Caco-2 (cell line): Measurements from ENCODE around the gene ADAM11. TPM values are rescaled to one million over a fixed set of nuclear protein-coding genes. Genes with fewer than 3 reads are reported as not detected.

Experiments used
- BruUV-seq: library from RNA; stranded (reverse); fragments of 400-500 nt; replicated peaks from 2 replicates; lab custom pipeline; 2021; lab: Mats Ljungman, UMichigan
- CTCF ChIA-PET: fragments of 300-600 bp; sonication (Branson Sonifier 250); formaldehyde crosslinking; loops from one replicate; lab custom pipeline; 2022; ENCODE audit warnings: antibody characterized with exemption; lab: Charles Lee
- POLR2A ChIA-PET: fragments of 300-600 bp; sonication (Branson Sonifier 250); formaldehyde crosslinking; loops from one replicate; lab custom pipeline; 2022; ENCODE audit warnings: antibody characterized with exemption; lab: Charles Lee
- DNase-seq, 2 experiments: peaks; one replicate each; pipeline versions ENCODE4 v3.0.0 to v3.0.0-alpha.2; 2020 to 2022
- H3K27me3 ChIP-seq: replicated peaks from 2 replicates; pipeline ENCODE4 v1.6.0; 2011; ENCODE audit warnings: low read length; ENCODE audit not compliant: control insufficient read depth, insufficient read depth
- H3K36me3 ChIP-seq: 2 replicates; pipeline ENCODE4 v1.5.1; 2011; ENCODE audit warnings: low read length; ENCODE audit not compliant: control insufficient read depth, insufficient read depth
- H3K4me1 ChIP-seq: fragments of 250-450 bp; sonication (Bioruptor Pico); 2 replicates; pipeline ENCODE4 v1.5.1; 2020; ENCODE audit warnings: mild to moderate bottlenecking
- H3K4me3 ChIP-seq: 2 replicates; pipeline ENCODE4 v1.5.1; 2011; ENCODE audit warnings: low read depth, mild to moderate bottlenecking, control low read depth, low read length
- H3K9me3 ChIP-seq: fragments of 250-450 bp; sonication (Bioruptor Pico); 2 replicates; pipeline ENCODE4 v1.5.1; 2020; ENCODE audit warnings: mild to moderate bottlenecking, moderate library complexity
- H3K27ac Mint-ChIP-seq: one replicate; pipeline ENCODE4 v1.8.0; 2022; ENCODE audit warnings: mixed read lengths; ENCODE audit not compliant: unreplicated experiment
- H3K27me3 Mint-ChIP-seq: one replicate; pipeline ENCODE4 v1.8.0; 2022; ENCODE audit warnings: mixed read lengths; ENCODE audit not compliant: insufficient read depth, unreplicated experiment
- H3K36me3 Mint-ChIP-seq: one replicate; pipeline ENCODE4 v1.8.0; 2022; ENCODE audit warnings: mild to moderate bottlenecking, mixed read lengths; ENCODE audit not compliant: insufficient read depth, unreplicated experiment
- H3K4me1 Mint-ChIP-seq: one replicate; pipeline ENCODE4 v1.8.0; 2022; ENCODE audit warnings: low read depth, mixed read lengths; ENCODE audit not compliant: unreplicated experiment
- H3K4me3 Mint-ChIP-seq: one replicate; pipeline ENCODE4 v1.8.0; 2022; ENCODE audit warnings: mild to moderate bottlenecking, moderate library complexity, mixed read lengths; ENCODE audit not compliant: unreplicated experiment
- H3K9me3 Mint-ChIP-seq: one replicate; pipeline ENCODE4 v1.8.0; 2022; ENCODE audit warnings: mixed read lengths; ENCODE audit not compliant: unreplicated experiment
- CTCF ChIP-seq, 2 experiments: fragments of 200-600 bp in 1 of 2; IDR thresholded peaks; 1 replicate in 1 of 2; 2 replicates in 1 of 2; pipeline versions ENCODE4 v1.5.1 to v1.8.0; 2011 to 2022; ENCODE audit warnings: antibody characterized with exemption in 1 of 2, control low read depth in 1 of 2, inconsistent platforms in 1 of 2, low read depth in 1 of 2, low read length in 1 of 2, mild to moderate bottlenecking in 1 of 2, moderate library complexity in 1 of 2; ENCODE audit not compliant: insufficient read depth in 1 of 2, severe bottlenecking in 1 of 2, unreplicated experiment in 1 of 2
- intact Hi-C: fragments of 100-400 bp; cut with micrococcal nuclease; formaldehyde crosslinking; loops from one replicate; pipeline ENCODE4 v1.10.0; 2022; ENCODE audit not compliant: unreplicated experiment
- total RNA-seq: library from RNA; stranded (reverse); gene quantifications from 2 replicates; pipeline ENCODE4 v1.2.3, GENCODE V29; 2022

ADAM11 gene
- total RNA-seq, 1 experiment from 2014 or later = 1.9 TPM

- Mint-ChIP-seq H3K4me1 (no peaks in the 10 kb centered on the region), H3K36me3 (peaks cover 7% of the 10 kb centered on the region), H3K4me3 (peak overlapping the region; percentile 66), H3K27ac (no peak overlapping the region), H3K27me3 (no peaks in the 10 kb centered on the region), H3K9me3 (no peaks in the 10 kb centered on the region)
- peaks cover 7% of the 10 kb centered on the region for H3K4me1 ChIP-seq
- no peaks in the 10 kb centered on the region for H3K27me3 ChIP-seq
- H3K36me3 ChIP-seq = no peaks in the 10 kb centered on the region
- BruUV-seq = no TSS peak
- DNase-seq = no peak
- H3K9me3 ChIP-seq = no peaks in the 10 kb centered on the region
- ChIA-PET POLR2A (no interaction called here), CTCF (no interaction called here)
- no peak overlapping the region for H3K4me3 ChIP-seq
- no peak for TF ChIP-seq CTCF (IDR thresholded peaks at IDR 0.05; ENCODE audit: insufficient read depth in 1 of 2, low read depth in 1 of 2, low read length in 1 of 2, severe bottlenecking in 1 of 2, unreplicated experiment in 1 of 2)
- intact Hi-C loops = no loop called here
These were observed 822 bp upstream of the ADAM11 start for GRCh38 chr17:44757918-44758413.

- CTCF ChIA-PET = interaction anchor here (1.0 to 1.5 kb wide), 2 partner anchors 16 to 120 kb away, joined by 3 to 4 read pairs; no protein-coding TSS in a partner anchor
- no peaks in the 10 kb centered on the region for H3K27me3 Mint-ChIP-seq
- no peaks in the 10 kb centered on the region for H3K27me3 ChIP-seq
These were observed 513 bp downstream of the ADAM11 start for GRCh38 chr17:44759086-44759915.

GRCh38 chr17:44759916-44760243, 1.1 kb downstream of the ADAM11 start:
- peaks cover 7% of the 10 kb centered on the region for H3K4me1 ChIP-seq
- no peak for DNase-seq
- H3K9me3 ChIP-seq = no peaks in the 10 kb centered on the region
- H3K27ac Mint-ChIP-seq = no peak overlapping the region
- TF ChIP-seq CTCF (IDR thresholded peaks at IDR 0.05; ENCODE audit: insufficient read depth in 1 of 2, low read depth in 1 of 2, low read length in 1 of 2, severe bottlenecking in 1 of 2, unreplicated experiment in 1 of 2) = no peak
- H3K36me3 Mint-ChIP-seq = no peaks in the 10 kb centered on the region
- ChIA-PET CTCF (interaction anchor here (1.0 to 1.5 kb wide), 2 partner anchors 15 to 119 kb away, joined by 3 to 4 read pairs; no protein-coding TSS in a partner anchor), POLR2A (no interaction called here)
- no peaks in the 10 kb centered on the region for H3K27me3 Mint-ChIP-seq
- no peaks in the 10 kb centered on the region for H3K4me1 Mint-ChIP-seq
- BruUV-seq = no TSS peak
- no peaks in the 10 kb centered on the region for H3K36me3 ChIP-seq
- H3K27me3 ChIP-seq = no peaks in the 10 kb centered on the region
- H3K4me3 Mint-ChIP-seq = peak overlapping the region; percentile 53
- no peaks in the 10 kb centered on the region for H3K9me3 Mint-ChIP-seq
- intact Hi-C loops = no loop called here
- H3K4me3 ChIP-seq = no peak overlapping the region

More at GRCh38 chr17:44759086-44759915, 513 bp downstream of the ADAM11 start:
- H3K36me3 ChIP-seq = no peaks in the 10 kb centered on the region
- Mint-ChIP-seq H3K4me3 (peak overlapping the region; percentile 53), H3K36me3 (peaks cover 1% of the 10 kb centered on the region), H3K27ac (no peak overlapping the region), H3K4me1 (no peaks in the 10 kb centered on the region), H3K9me3 (no peaks in the 10 kb centered on the region)
- peak in 1 of 2 experiments; percentile 35 for TF ChIP-seq CTCF (IDR thresholded peaks at IDR 0.05; ENCODE audit: insufficient read depth in 1 of 2, low read depth in 1 of 2, low read length in 1 of 2, severe bottlenecking in 1 of 2, unreplicated experiment in 1 of 2)
- H3K4me1 ChIP-seq = peaks cover 7% of the 10 kb centered on the region
- POLR2A ChIA-PET = no interaction called here
- no peaks in the 10 kb centered on the region for H3K9me3 ChIP-seq
- DNase-seq = no peak
- H3K4me3 ChIP-seq = peak overlapping the region; percentile 56
- intact Hi-C loops = no loop called here
- BruUV-seq = no TSS peak
